Left lobe of liver (tissue), 2 donors: Measurements from ENCODE around the gene TNIP1. TPM values are rescaled to one million over a fixed set of nuclear protein-coding genes. Genes with fewer than 3 reads are reported as not detected.

Experiments
- ATAC-seq: fragments of 200-7000 bp; cut with Tn5 transposase; one replicate; pipeline ENCODE4 v1.9.1; 2020; ENCODE audit warnings: mild to moderate bottlenecking, moderate library complexity
- DNase-seq: peaks from one replicate; pipeline ENCODE4 v3.0.0-alpha.2; 2020; ENCODE audit warnings: low spot score
- total RNA-seq: library from RNA; stranded (reverse); gene quantifications from one replicate; pipeline ENCODE4 v1.2.1, GENCODE V29; 2021
- donor health status: DM: no; HTN: no; CAD: no; lungs with moderate emphysema.
- donor health status: DM: no; HTN: yes; CAD: no.

TNIP1 gene
- total RNA-seq, 1 donor from 2014 or later = 74.5 TPM

GRCh38 chr5:151047814-151048425 is 32.9 kb downstream of the TNIP1 start:
- ATAC-seq (peak; percentile 80), DNase-seq (no peak)

GRCh38 chr5:151042453-151043093 is 38.3 kb downstream of the TNIP1 start:
- DNase-seq = peak; percentile 93
- ATAC-seq = peak; percentile 72

GRCh38 chr5:151041577-151042268 is 39.1 kb downstream of the TNIP1 start:
- ATAC-seq = no peak
- DNase-seq = no peak

GRCh38 chr5:151040211-151040747 is 40.6 kb downstream of the TNIP1 start:
- peak; percentile 75 for ATAC-seq
- peak; percentile 88 for DNase-seq

GRCh38 chr5:151039665-151040064 is 41.2 kb downstream of the TNIP1 start:
- ATAC-seq = no peak
- DNase-seq = no peak

- DNase-seq = no peak
- no peak for ATAC-seq
These were observed 42.0 kb downstream of the TNIP1 start for GRCh38 chr5:151038801-151039238.

- ATAC-seq (no peak), DNase-seq (no peak)
These were observed 42.5 kb downstream of the TNIP1 start for GRCh38 chr5:151038412-151038745.

- DNase-seq = peak; percentile 77
- ATAC-seq = peak; percentile 50
These were observed 43.0 kb downstream of the TNIP1 start for GRCh38 chr5:151037561-151038411.

- ATAC-seq = no peak
- DNase-seq = no peak
These were observed 44.3 kb downstream of the TNIP1 start for GRCh38 chr5:151036556-151036955.

- no peak for DNase-seq
- no peak for ATAC-seq
These were observed 46.1 kb downstream of the TNIP1 start for GRCh38 chr5:151034422-151035379.

- ATAC-seq = no peak
- no peak for DNase-seq
These were observed 47.5 kb downstream of the TNIP1 start for GRCh38 chr5:151033217-151033934.

- no peak for DNase-seq
- no peak for ATAC-seq
These were observed 49.3 kb downstream of the TNIP1 start for GRCh38 chr5:151031554-151031953.

GRCh38 chr5:151030379-151030778 is 50.5 kb downstream of the TNIP1 start:
- ATAC-seq (peak; percentile 63), DNase-seq (no peak)

- DNase-seq (no peak), ATAC-seq (peak; percentile 5)
These were observed 50.8 kb downstream of the TNIP1 start for GRCh38 chr5:151030056-151030336.

GRCh38 chr5:151029179-151030055 is 51.4 kb downstream of the TNIP1 start:
- DNase-seq (no peak), ATAC-seq (no peak)

GRCh38 chr5:151028717-151029116 is 52.1 kb downstream of the TNIP1 start:
- DNase-seq (no peak), ATAC-seq (no peak)

GRCh38 chr5:151027961-151028479 is 52.8 kb downstream of the TNIP1 start:
- DNase-seq (no peak), ATAC-seq (no peak)

GRCh38 chr5:151026679-151027078 is 54.2 kb downstream of the TNIP1 start:
- DNase-seq (no peak), ATAC-seq (no peak)
